ENCODE results near the gene TP53BP2. TPM values are rescaled to one million over a fixed set of nuclear protein-coding genes. Genes with fewer than 3 reads are reported as not detected.

Gene TP53BP2
- total and polyA plus RNA-seq, 2 donors (not counting 3 experiments of a cell fraction or from before 2014, with no cell fraction given), result 21.9 to 51.9 TPM

DNA sequence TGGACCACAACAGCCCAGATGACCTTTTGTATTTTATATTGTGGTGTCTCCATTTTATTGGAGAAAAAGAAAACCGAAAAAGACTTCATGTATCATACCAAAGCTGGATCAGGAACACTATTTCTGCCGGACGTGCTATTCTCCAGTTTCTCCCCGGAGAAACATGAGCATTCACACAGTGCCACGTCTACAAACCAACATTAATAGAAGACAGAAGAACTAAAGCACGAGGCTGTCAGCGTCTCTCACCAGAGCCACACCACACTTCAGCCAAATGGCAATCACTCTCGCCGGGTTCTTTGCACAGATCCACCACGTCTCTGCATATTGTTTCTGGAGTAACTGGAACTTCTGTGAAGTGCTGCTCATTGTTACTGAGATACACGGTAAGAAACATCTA, 24.8 kb downstream of the TP53BP2 start:
- H4K20me1 ChIP-seq (replicated peaks; ENCODE audit: control insufficient read depth, extremely low read depth, insufficient read depth, low read length), result peaks cover 6% of the 10 kb centered on the region
- TF ChIP-seq, protein P1, sequence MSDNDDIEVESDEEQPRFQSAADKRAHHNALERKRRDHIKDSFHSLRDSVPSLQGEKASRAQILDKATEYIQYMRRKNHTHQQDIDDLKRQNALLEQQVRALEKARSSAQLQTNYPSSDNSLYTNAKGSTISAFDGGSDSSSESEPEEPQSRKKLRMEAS (IDR thresholded peaks at IDR 0.05; ENCODE audit: insufficient read depth, insufficient read length), result no peak
- TF ChIP-seq POLR2A (IDR thresholded peaks at IDR 0.05; ENCODE audit: low read depth, low read length), result no peak
- TF ChIP-seq POLR2AphosphoS5 (IDR thresholded peaks at IDR 0.05; ENCODE audit: insufficient read depth, low read depth, low read length), result no peak
- no peak overlapping the region for H3K4me2 ChIP-seq (ENCODE audit: insufficient read depth, low read length)
- no TSS peak for BruUV-seq (replicated peaks)
- peaks cover 0 to 2% of the 10 kb centered on the region in 2 experiments for H3K36me3 ChIP-seq (ENCODE audit: control insufficient read depth in 2 of 2, extremely low read depth in 1 of 2, insufficient read depth in 2 of 2, low read length in 2 of 2)
- no peak overlapping the region for H3K27ac ChIP-seq (ENCODE audit: insufficient read depth, low read depth, low read length)
- intact Hi-C loops (cut with micrococcal nuclease) (no loop called here), dilution Hi-C loops (cut with MboI; ENCODE audit: extremely low pct_ligation_motif_present, low sequenced_read_pairs) (no loop called here)
- no peak overlapping the region for H2AFZ ChIP-seq (ENCODE audit: low read depth, low read length)
- H3K4me3 ChIP-seq (replicated peaks in 1 of 3; ENCODE audit: insufficient read depth in 1 of 3, low read depth in 1 of 3, low read length in 3 of 3), result no peak overlapping the region
- no peaks in the 10 kb centered on the region for H3K27me3 ChIP-seq (ENCODE audit: control insufficient read depth in 2 of 2, insufficient read depth in 2 of 2, low read length in 2 of 2)
- ChIA-PET POLR2A (no interaction called here), CTCF (interaction anchor here (0.7 to 2.9 kb wide), 2 partner anchors 10 to 25 kb away, joined by 3 to 19 read pairs; no protein-coding TSS in a partner anchor)
- DNase-seq (ENCODE audit: low read depth, low spot score) (no peak), FAIRE-seq (no peak)
- H3K4me1 ChIP-seq (ENCODE audit: control insufficient read depth, extremely low read depth, insufficient read depth, low read length), result peaks cover 12% of the 10 kb centered on the region
- peaks cover 57% of the 10 kb centered on the region for H3K79me2 ChIP-seq (ENCODE audit: control insufficient read depth, insufficient read depth, low read length)
- H3K9ac ChIP-seq (replicated peaks; ENCODE audit: extremely low read depth, insufficient read depth, low read length), result no peak overlapping the region
- no peaks in the 10 kb centered on the region for H3K9me3 ChIP-seq (replicated peaks; ENCODE audit: control insufficient read depth, insufficient read depth, low read length)
- H3K9me1 ChIP-seq (replicated peaks; ENCODE audit: control insufficient read depth, extremely low read depth, insufficient read depth, low read length), result no peaks in the 10 kb centered on the region

DNA sequence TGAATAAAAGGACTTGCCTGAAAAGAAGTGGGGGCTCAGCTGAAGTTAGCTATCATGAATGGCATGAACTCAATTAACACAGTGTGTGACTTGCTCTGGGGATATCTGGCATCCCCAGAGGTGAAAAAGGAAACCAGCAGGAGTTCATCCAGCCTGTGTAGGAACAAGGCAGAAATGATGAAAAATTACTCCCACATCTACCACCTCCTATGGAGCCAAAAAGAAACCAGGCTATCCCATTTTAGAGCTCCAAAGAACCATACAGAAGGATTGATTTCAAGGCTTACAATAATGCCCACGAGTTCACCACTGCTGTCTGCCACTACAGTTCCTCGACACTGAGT, 25.3 kb downstream of the TP53BP2 start:
- dilution Hi-C loops (cut with MboI; ENCODE audit: extremely low pct_ligation_motif_present, low sequenced_read_pairs), result no loop called here
- Histone ChIP-seq H3K4me2 (ENCODE audit: insufficient read depth, low read length) (no peak overlapping the region), H2AFZ (ENCODE audit: low read depth, low read length) (no peak overlapping the region), H3K4me1 (ENCODE audit: control insufficient read depth, extremely low read depth, insufficient read depth, low read length) (peaks cover 9% of the 10 kb centered on the region), H3K9me1 (replicated peaks; ENCODE audit: control insufficient read depth, extremely low read depth, insufficient read depth, low read length) (no peaks in the 10 kb centered on the region), H3K27me3 (ENCODE audit: control insufficient read depth in 2 of 2, insufficient read depth in 2 of 2, low read length in 2 of 2) (no peaks in the 10 kb centered on the region), H3K9me3 (replicated peaks; ENCODE audit: control insufficient read depth, insufficient read depth, low read length) (no peaks in the 10 kb centered on the region), H4K20me1 (replicated peaks; ENCODE audit: control insufficient read depth, extremely low read depth, insufficient read depth, low read length) (peaks cover 6% of the 10 kb centered on the region), H3K36me3 (ENCODE audit: control insufficient read depth in 2 of 2, extremely low read depth in 1 of 2, insufficient read depth in 2 of 2, low read length in 2 of 2) (peaks cover 0 to 2% of the 10 kb centered on the region in 2 experiments), H3K4me3 (replicated peaks in 1 of 3; ENCODE audit: insufficient read depth in 1 of 3, low read depth in 1 of 3, low read length in 3 of 3) (no peak overlapping the region), H3K9ac (replicated peaks; ENCODE audit: extremely low read depth, insufficient read depth, low read length) (no peak overlapping the region), H3K79me2 (ENCODE audit: control insufficient read depth, insufficient read depth, low read length) (peaks cover 57% of the 10 kb centered on the region), H3K27ac (ENCODE audit: insufficient read depth, low read depth, low read length) (no peak overlapping the region)
- TF ChIP-seq POLR2A (IDR thresholded peaks at IDR 0.05; ENCODE audit: low read depth, low read length) (no peak), JUN (IDR thresholded peaks at IDR 0.05; ENCODE audit: borderline replicate concordance, insufficient read depth, insufficient read length, low read depth) (no peak), POLR2AphosphoS5 (IDR thresholded peaks at IDR 0.05; ENCODE audit: insufficient read depth, low read depth, low read length) (no peak), FOS (IDR thresholded peaks at IDR 0.05; ENCODE audit: borderline replicate concordance, insufficient read depth, low read length) (no peak), MYC (IDR thresholded peaks at IDR 0.05; ENCODE audit: low read depth, low read length) (no peak), GATA2 (IDR thresholded peaks at IDR 0.05; ENCODE audit: insufficient read depth, insufficient read length, low read depth, low read length) (no peak), EZH2 (IDR thresholded peaks at IDR 0.05; ENCODE audit: borderline replicate concordance, low read depth, low read length, severe bottlenecking) (no peak)
- TF ChIP-seq, protein P1 (IDR thresholded peaks at IDR 0.05; ENCODE audit: insufficient read depth, insufficient read length), result no peak
- TF ChIP-seq, protein P2, sequence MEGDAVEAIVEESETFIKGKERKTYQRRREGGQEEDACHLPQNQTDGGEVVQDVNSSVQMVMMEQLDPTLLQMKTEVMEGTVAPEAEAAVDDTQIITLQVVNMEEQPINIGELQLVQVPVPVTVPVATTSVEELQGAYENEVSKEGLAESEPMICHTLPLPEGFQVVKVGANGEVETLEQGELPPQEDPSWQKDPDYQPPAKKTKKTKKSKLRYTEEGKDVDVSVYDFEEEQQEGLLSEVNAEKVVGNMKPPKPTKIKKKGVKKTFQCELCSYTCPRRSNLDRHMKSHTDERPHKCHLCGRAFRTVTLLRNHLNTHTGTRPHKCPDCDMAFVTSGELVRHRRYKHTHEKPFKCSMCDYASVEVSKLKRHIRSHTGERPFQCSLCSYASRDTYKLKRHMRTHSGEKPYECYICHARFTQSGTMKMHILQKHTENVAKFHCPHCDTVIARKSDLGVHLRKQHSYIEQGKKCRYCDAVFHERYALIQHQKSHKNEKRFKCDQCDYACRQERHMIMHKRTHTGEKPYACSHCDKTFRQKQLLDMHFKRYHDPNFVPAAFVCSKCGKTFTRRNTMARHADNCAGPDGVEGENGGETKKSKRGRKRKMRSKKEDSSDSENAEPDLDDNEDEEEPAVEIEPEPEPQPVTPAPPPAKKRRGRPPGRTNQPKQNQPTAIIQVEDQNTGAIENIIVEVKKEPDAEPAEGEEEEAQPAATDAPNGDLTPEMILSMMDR (IDR thresholded peaks at IDR 0.05; ENCODE audit: extremely low read depth in 1 of 2, insufficient read depth in 1 of 2, low read depth in 1 of 2, low read length in 2 of 2), result no peak
- FAIRE-seq (no peak), DNase-seq (ENCODE audit: low read depth, low spot score) (no peak)
- intact Hi-C loops (cut with micrococcal nuclease), result no loop called here
- ChIA-PET POLR2A (no interaction called here), CTCF (interaction anchor here (0.7 to 2.9 kb wide), 2 partner anchors 9 to 26 kb away, joined by 3 to 19 read pairs; no protein-coding TSS in a partner anchor)
- no TSS peak for BruUV-seq (replicated peaks)
